ENCODE data around the gene SLC10A6. TPM values are rescaled to one million over a fixed set of nuclear protein-coding genes. Genes with fewer than 3 reads are reported as not detected.

SLC10A6 gene
- total and polyA plus RNA-seq, 8 donors = 0.48 to 7.6 (median 1.5) TPM; not detected in 5

DNA sequence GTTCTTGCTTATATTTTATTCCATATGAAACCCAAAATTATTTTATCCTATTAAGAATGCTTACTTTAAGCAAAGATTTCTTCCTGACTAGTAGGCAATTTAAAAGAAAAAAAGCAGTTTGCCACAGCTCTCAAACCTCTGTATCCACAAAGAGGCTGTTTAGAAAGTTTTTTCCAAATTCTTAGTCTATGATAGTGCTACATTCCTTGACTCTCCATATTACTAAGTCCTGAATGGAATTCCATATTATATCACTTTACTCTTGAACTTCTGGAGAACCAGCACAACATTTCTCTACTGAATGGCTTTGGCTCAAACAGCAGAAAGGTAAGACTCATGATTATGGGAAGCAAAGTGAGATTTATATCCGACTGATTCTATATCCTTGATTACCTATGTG, 8.3 kb downstream of the SLC10A6 start:
- H3K27ac ChIP-seq = no peak overlapping the region
- 37 to 83% (median 59%) methylated on average over 1 of the region's 1 CpG for WGBS, 5 donors

DNA sequence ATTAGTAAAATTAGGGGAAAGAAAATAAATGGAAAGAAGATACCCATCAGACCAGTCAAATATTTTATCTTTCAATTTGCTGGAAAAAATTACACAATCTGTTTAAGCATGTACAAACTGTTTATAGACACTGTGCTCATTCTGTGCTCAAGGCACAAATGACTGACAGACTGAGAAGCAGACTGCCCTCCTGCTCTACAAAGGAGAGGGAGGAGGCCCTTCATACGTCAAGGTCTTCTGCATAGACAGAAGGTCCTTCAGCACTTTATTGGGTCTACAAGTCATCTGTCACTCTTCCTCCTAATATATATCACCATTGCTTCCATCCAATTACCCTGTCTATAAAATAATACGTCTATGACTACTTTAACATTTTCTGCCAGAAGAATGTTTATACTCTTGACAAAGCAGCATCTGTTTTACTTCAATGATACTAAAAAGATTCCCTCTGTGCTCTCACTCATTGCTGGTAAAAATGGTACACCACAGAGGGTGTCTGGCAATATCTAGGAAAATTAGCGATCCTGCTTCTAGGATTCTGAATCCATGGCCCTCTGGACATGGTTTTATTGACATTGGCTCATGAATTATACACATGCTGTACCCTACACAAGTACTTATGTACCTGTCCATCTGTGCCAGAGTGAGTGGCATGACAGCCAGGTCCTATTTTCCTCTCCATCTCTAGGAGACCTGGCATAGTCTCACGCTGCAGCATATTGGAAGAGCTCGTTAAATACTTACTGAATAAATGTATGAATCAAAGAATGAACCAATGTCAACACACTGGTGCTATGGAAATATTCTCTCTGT, 11.3 kb downstream of the SLC10A6 start:
- no peak overlapping the region for H3K27ac ChIP-seq
- TF ChIP-seq, protein P1, sequence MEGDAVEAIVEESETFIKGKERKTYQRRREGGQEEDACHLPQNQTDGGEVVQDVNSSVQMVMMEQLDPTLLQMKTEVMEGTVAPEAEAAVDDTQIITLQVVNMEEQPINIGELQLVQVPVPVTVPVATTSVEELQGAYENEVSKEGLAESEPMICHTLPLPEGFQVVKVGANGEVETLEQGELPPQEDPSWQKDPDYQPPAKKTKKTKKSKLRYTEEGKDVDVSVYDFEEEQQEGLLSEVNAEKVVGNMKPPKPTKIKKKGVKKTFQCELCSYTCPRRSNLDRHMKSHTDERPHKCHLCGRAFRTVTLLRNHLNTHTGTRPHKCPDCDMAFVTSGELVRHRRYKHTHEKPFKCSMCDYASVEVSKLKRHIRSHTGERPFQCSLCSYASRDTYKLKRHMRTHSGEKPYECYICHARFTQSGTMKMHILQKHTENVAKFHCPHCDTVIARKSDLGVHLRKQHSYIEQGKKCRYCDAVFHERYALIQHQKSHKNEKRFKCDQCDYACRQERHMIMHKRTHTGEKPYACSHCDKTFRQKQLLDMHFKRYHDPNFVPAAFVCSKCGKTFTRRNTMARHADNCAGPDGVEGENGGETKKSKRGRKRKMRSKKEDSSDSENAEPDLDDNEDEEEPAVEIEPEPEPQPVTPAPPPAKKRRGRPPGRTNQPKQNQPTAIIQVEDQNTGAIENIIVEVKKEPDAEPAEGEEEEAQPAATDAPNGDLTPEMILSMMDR (IDR thresholded peaks at IDR 0.05) = no peak
- TF ChIP-seq EP300 (IDR thresholded peaks at IDR 0.05) (no peak), POLR2A (IDR thresholded peaks at IDR 0.05) (no peak), POLR2AphosphoS5 (IDR thresholded peaks at IDR 0.05) (no peak)
- no peaks in the 10 kb centered on the region for H3K9me3 ChIP-seq
- H3K4me3 ChIP-seq = no peak overlapping the region
- H3K36me3 ChIP-seq = no peaks in the 10 kb centered on the region
- no peak for DNase-seq
- WGBS, 5 donors = 63 to 87% (median 76%) methylated on average over 5 of the region's 5 CpGs
- H3K27me3 ChIP-seq = no peaks in the 10 kb centered on the region
- intact Hi-C loops (cut with DNase I; ENCODE audit: low total_unique reads) = no loop called here
- no peaks in the 10 kb centered on the region for H3K4me1 ChIP-seq

More for the DNA sequence above, 8.3 kb downstream of the SLC10A6 start:
- Histone ChIP-seq H3K36me3 (no peaks in the 10 kb centered on the region), H3K9me3 (no peaks in the 10 kb centered on the region), H3K27me3 (no peaks in the 10 kb centered on the region), H3K4me1 (no peaks in the 10 kb centered on the region), H3K4me3 (no peak overlapping the region)
- no peak for DNase-seq
- intact Hi-C loops (cut with DNase I; ENCODE audit: low total_unique reads) = no loop called here
- no peak for TF ChIP-seq EP300 (IDR thresholded peaks at IDR 0.05)
- TF ChIP-seq POLR2A (IDR thresholded peaks at IDR 0.05) = no peak
- TF ChIP-seq, protein P1 (IDR thresholded peaks at IDR 0.05) = no peak
- no peak for TF ChIP-seq POLR2AphosphoS5 (IDR thresholded peaks at IDR 0.05)

DNA sequence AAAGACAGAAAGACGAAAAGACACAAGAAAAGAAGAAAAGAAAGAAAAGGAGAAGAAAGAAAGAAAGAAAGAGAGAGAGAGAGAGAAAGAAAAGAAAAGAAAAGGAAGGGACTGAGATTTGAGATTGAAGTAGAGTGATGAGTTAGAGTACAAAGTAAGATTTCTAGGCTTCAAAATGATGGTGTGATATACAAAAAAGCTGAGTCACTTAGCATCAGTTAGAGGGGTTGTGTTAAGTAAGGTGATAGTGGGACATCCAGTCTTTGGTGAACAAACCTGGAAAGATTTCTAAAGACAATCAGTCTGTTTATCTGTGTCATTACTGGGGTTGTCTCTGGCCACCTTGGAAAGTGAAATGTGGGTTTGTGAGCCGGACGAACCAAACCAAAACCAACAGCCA, 13.5 kb downstream of the SLC10A6 start:
- TF ChIP-seq POLR2A (IDR thresholded peaks at IDR 0.05) (no peak), POLR2AphosphoS5 (IDR thresholded peaks at IDR 0.05) (no peak), EP300 (IDR thresholded peaks at IDR 0.05) (no peak)
- TF ChIP-seq, protein P1 (IDR thresholded peaks at IDR 0.05) = no peak
- no peak for DNase-seq
- Histone ChIP-seq H3K36me3 (no peaks in the 10 kb centered on the region), H3K4me1 (no peaks in the 10 kb centered on the region), H3K4me3 (no peak overlapping the region), H3K27ac (no peak overlapping the region), H3K9me3 (no peaks in the 10 kb centered on the region), H3K27me3 (no peaks in the 10 kb centered on the region)
- 79 to 91% (median 89%) methylated on average over 3 of the region's 3 CpGs for WGBS, 5 donors
- intact Hi-C loops (cut with DNase I; ENCODE audit: low total_unique reads) = no loop called here

DNA sequence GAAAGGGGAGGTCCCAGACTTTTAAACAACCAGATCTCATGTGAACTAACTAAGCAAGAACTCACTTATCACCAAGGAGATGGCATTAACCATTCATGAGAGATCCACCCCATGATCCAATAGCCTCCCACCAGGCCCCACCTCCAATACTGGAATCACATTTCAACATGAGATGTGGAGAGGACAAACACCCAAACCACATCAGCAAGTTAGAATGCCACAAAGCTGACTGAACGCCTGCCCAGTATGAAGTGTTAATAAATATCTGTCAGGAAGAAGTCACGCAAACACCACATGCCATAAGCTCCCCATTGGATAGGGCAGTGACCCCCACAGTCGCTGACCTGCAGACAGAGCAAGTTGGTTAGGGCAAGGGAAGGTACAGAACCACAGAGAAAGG, 14.3 kb downstream of the SLC10A6 start:
- Histone ChIP-seq H3K36me3 (no peaks in the 10 kb centered on the region), H3K27ac (no peak overlapping the region), H3K4me3 (no peak overlapping the region), H3K9me3 (peaks cover 0 to 4% (median 0%) of the 10 kb centered on the region in 4 donors), H3K27me3 (no peaks in the 10 kb centered on the region), H3K4me1 (no peaks in the 10 kb centered on the region)
- 72 to 87% (median 85%) methylated on average over 3 of the region's 3 CpGs for WGBS, 5 donors
- intact Hi-C loops (cut with DNase I; ENCODE audit: low total_unique reads) = no loop called here
- DNase-seq = no peak
- TF ChIP-seq POLR2AphosphoS5 (IDR thresholded peaks at IDR 0.05) (no peak), EP300 (IDR thresholded peaks at IDR 0.05) (no peak), POLR2A (IDR thresholded peaks at IDR 0.05) (no peak)
- TF ChIP-seq, protein P1 (IDR thresholded peaks at IDR 0.05) = no peak

All from stomach (tissue), 9 donors.